Lung microvascular endothelial cell (primary cell): ENCODE data around the gene MRRF. TPM values are rescaled to one million over a fixed set of nuclear protein-coding genes. Genes with fewer than 3 reads are reported as not detected.

Source experiments
- DNase-seq, 2 donors: peaks; one replicate each; pipeline versions ENCODE4 v3.0.0 to v3.0.0-alpha.2; 2010; ENCODE audit warnings: low read depth in 2 of 2
- total RNA-seq: library from RNA; depleted of rRNA; stranded (reverse); fragments of >200 nt; gene quantifications from 2 replicates; pipeline ENCODE4 v1.2.1, GENCODE V29; 2014

MRRF gene
- total RNA-seq, 1 donor from 2014 or later: 32.3 TPM

GRCh38 chr9:122228191-122228567, 36.5 kb upstream of the MRRF start:
- DNase-seq: no peak

- DNase-seq: peak in 1 of 2 donors; percentile 59
Measured at GRCh38 chr9:122228568-122229484, 35.9 kb upstream of the MRRF start, which contains the start of gene LHX6. Gene LHX6 (minus strand): TSS chr9:122228957. CDS start chr9:122228740, 217 bp downstream.

- DNase-seq: no peak
Measured at GRCh38 chr9:122229485-122229837, 35.2 kb upstream of the MRRF start.

- no peak for DNase-seq
Measured at GRCh38 chr9:122232796-122233306, 31.8 kb upstream of the MRRF start.

GRCh38 chr9:122234022-122234748, 30.5 kb upstream of the MRRF start:
- DNase-seq: no peak

GRCh38 chr9:122236681-122237080, 28.0 kb upstream of the MRRF start:
- DNase-seq: no peak

- no peak for DNase-seq
Measured at GRCh38 chr9:122239722-122240121, 25.0 kb upstream of the MRRF start.

GRCh38 chr9:122244349-122244748, 20.3 kb upstream of the MRRF start:
- DNase-seq: no peak

GRCh38 chr9:122246666-122247065, 18.0 kb upstream of the MRRF start:
- DNase-seq: no peak

- peak in 1 of 2 donors; percentile 89 for DNase-seq
Measured at GRCh38 chr9:122248448-122248865, 16.2 kb upstream of the MRRF start.

GRCh38 chr9:122251351-122251750, 13.3 kb upstream of the MRRF start:
- DNase-seq: no peak

GRCh38 chr9:122252796-122253195, 11.9 kb upstream of the MRRF start:
- DNase-seq: peak; percentile 79 to 88

GRCh38 chr9:122254761-122255160, 9.9 kb upstream of the MRRF start:
- DNase-seq: no peak

- no peak for DNase-seq
Measured at GRCh38 chr9:122256206-122256605, 8.5 kb upstream of the MRRF start.

GRCh38 chr9:122258886-122259415, 5.7 kb upstream of the MRRF start:
- DNase-seq: peak in 1 of 2 donors; percentile 56

GRCh38 chr9:122261469-122261881, 3.2 kb upstream of the MRRF start:
- DNase-seq: peak; percentile 55 to 57

- DNase-seq: no peak
Measured at GRCh38 chr9:122262073-122262472, 2.6 kb upstream of the MRRF start.

- peak in 1 of 2 donors; percentile 64 for DNase-seq
Measured at GRCh38 chr9:122263699-122264349, 858 bp upstream of the MRRF start.

- DNase-seq: peak; percentile 46 to 74
Measured at GRCh38 chr9:122265149-122265915, 650 bp downstream of the MRRF start.

- peak in 1 of 2 donors; percentile 24 for DNase-seq
Measured at GRCh38 chr9:122268041-122268814, 3.5 kb downstream of the MRRF start.
